Measurements from ENCODE around the gene ZNF407.

DNA sequence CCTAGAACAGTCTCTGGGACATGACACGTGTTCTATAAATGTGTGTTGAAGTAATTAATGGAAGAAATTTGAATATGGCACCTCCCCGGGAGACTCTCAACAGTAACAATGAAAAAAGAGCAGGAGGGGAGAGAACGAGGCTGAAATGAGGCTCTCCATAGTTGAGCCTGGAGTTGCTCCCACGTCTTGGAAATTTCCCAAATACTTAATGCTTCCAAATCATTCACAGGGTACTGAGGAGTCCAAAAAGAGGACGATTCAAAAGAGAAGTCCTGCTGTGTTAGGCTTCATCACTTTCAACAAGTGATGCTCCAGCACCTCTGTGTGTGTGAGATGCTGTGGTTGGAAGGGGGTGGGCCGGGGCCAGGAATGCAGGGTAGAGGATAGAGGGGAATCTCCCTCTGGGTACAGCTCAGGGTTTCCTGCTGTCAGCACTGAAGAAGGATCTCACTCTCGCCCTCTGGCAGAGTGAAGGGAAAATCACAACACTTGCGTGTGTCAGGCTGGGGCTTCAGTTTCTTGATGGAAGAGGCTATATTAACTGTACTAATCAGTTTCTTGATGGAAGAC lies 18.1 kb upstream of the ZNF407 start:
- TF ChIP-seq, protein P1, sequence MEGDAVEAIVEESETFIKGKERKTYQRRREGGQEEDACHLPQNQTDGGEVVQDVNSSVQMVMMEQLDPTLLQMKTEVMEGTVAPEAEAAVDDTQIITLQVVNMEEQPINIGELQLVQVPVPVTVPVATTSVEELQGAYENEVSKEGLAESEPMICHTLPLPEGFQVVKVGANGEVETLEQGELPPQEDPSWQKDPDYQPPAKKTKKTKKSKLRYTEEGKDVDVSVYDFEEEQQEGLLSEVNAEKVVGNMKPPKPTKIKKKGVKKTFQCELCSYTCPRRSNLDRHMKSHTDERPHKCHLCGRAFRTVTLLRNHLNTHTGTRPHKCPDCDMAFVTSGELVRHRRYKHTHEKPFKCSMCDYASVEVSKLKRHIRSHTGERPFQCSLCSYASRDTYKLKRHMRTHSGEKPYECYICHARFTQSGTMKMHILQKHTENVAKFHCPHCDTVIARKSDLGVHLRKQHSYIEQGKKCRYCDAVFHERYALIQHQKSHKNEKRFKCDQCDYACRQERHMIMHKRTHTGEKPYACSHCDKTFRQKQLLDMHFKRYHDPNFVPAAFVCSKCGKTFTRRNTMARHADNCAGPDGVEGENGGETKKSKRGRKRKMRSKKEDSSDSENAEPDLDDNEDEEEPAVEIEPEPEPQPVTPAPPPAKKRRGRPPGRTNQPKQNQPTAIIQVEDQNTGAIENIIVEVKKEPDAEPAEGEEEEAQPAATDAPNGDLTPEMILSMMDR (IDR thresholded peaks at IDR 0.05) = no peak
- TF ChIP-seq EZH2phosphoT487 (IDR thresholded peaks at IDR 0.05) = no peak

Data from neural progenitor cell (in vitro differentiated cells).